Heart right ventricle (tissue), 16 donors: ENCODE data around the gene SIAH3. TPM values are rescaled to one million over a fixed set of nuclear protein-coding genes. Genes with fewer than 3 reads are reported as not detected.

Experiments used
- ATAC-seq, 8 donors: fragments of 200-7000 bp; cut with Tn5 transposase; one replicate each; pipeline ENCODE4 v1.9.1; 2020; ENCODE audit warnings: mild to moderate bottlenecking in 8 of 8, moderate library complexity in 8 of 8, moderate number of reproducible peaks in 1 of 8
- DNase-seq, 2 donors: peaks; one replicate each; pipeline ENCODE4 v3.0.0-alpha.2; 2020
- H3K27ac ChIP-seq, 10 donors: fragments of 200-600 bp; sonication (generic) in 2 of 10; one replicate each; pipeline versions ENCODE4 v1.5.0 to v1.8.0; 2020 to 2022; ENCODE audit warnings: mild to moderate bottlenecking in 3 of 10
- H3K27me3 ChIP-seq, 7 donors: fragments of 200-600 bp; one replicate each; pipeline ENCODE4 v1.8.0; 2021 to 2022; ENCODE audit warnings: mild to moderate bottlenecking in 2 of 7
- H3K36me3 ChIP-seq, 9 donors: fragments of 200-600 bp; sonication (generic) in 1 of 9; one replicate each; pipeline versions ENCODE4 v1.5.0 to v1.8.0; 2020 to 2022; ENCODE audit warnings: mild to moderate bottlenecking in 2 of 9
- H3K4me1 ChIP-seq, 9 donors: fragments of 200-600 bp; sonication (generic) in 1 of 9; one replicate each; pipeline versions ENCODE4 v1.5.0 to v1.8.0; 2020 to 2022; ENCODE audit warnings: mild to moderate bottlenecking in 4 of 9
- H3K4me3 ChIP-seq, 10 donors: fragments of 200-600 bp; sonication (generic) in 2 of 10; one replicate each; pipeline versions ENCODE4 v1.5.0 to v1.8.0; 2020 to 2022; ENCODE audit warnings: mild to moderate bottlenecking in 7 of 10, moderate library complexity in 2 of 10
- H3K9me3 ChIP-seq, 11 donors: fragments of 200-600 bp in 10 of 11; sonication (generic) in 2 of 11; one replicate each; pipeline versions ENCODE4 v1.5.0 to v1.8.0; 2013 to 2022; ENCODE audit warnings: mild to moderate bottlenecking in 2 of 11, control low read depth in 1 of 11, moderate library complexity in 1 of 11
- WGBS, 2 donors: extraction: QIAGEN DNeasy Blood & Tissue Kit; methylation state at CpG; one replicate each; pipeline ENCODE4 v1.1.7; 2013; ENCODE audit warnings: inconsistent platforms in 1 of 2; 5-methylcytosine and 5-hydroxymethylcytosine counted together
- intact Hi-C, 10 donors: fragments of 100-400 bp; cut with DNase I; formaldehyde crosslinking; loops; one replicate each; pipeline versions ENCODE4 v1.11.1 to v1.14.2; 2022
- polyA plus RNA-seq, 2 donors: library from polyadenylated mRNA; stranded (reverse); fragments of 200-250 nt; gene quantifications; one replicate each; pipeline ENCODE4 v1.2.3, GENCODE V29; 2013
- total RNA-seq, 10 donors: library from RNA; stranded (reverse); fragmentation: NEBNext Ultra II Directional in 3 of 10; extraction: Animal tissue kit (Norgen Biotek cat#: 25700) in 3 of 10; gene quantifications; one replicate each; pipeline versions ENCODE4 v1.2.1 to v1.2.4, GENCODE V29; 2021 to 2023
- TF ChIP-seq, protein P1 (sequence below), 9 donors: fragments of 200-600 bp; sonication (generic) in 2 of 9; IDR thresholded peaks; one replicate each; pipeline versions ENCODE4 v1.5.0 to v1.8.0; 2021 to 2022; ENCODE audit warnings: antibody characterized with exemption in 9 of 9, mild to moderate bottlenecking in 5 of 9, moderate library complexity in 1 of 9
- donor health status: Arrhythmogenic right ventricular cardiomyopathy.
- donor health status: ischemic (EF 13 %, LVEDD 7.1; RV severe dilation, severe dysfunction).
- donor health status: healthy with polysubstance abuse.
- donor health status: DM: no; HTN: yes; CAD: no.
- donor health status: DM: no; HTN: no; CAD: no.
- donor health status: ischemic (EF 25% LVEDD 6.9; RV normal size, moderate dysfunction).
- donor health status: ischemic (EF 25% LVEDD 5.7; RV mildly dilated, moderate dysfunction).
- donor health status: healthy.
- donor health status: DM: yes; HTN: yes; CAD: no.
- donor health status: Ischemic cardiomyopathy.
- donor health status: ischemic (EF 35%, LVEDD 5.7; RV mildly dilated, moderate dysfunction).
- donor health status: nonischemic (EF 11% LVEDD 7.7; RV severe dilation, severe dysfunction).
- donor health status: DM: yes; HTN: yes; CAD: no.
- donor health status: PGD.
- donor health status: ischemic (EF 29% LVEDD 5.4; RV normal size, mild dysfunction).
- donor health status: nonischemic (EF 23%, LVEDD 6.1; RV moderate dilation, normal function).

The SIAH3 gene
- total and polyA plus RNA-seq, 12 donors, result under 0.01 to 0.10 (median 0.06) TPM; not detected in 8

DNA sequence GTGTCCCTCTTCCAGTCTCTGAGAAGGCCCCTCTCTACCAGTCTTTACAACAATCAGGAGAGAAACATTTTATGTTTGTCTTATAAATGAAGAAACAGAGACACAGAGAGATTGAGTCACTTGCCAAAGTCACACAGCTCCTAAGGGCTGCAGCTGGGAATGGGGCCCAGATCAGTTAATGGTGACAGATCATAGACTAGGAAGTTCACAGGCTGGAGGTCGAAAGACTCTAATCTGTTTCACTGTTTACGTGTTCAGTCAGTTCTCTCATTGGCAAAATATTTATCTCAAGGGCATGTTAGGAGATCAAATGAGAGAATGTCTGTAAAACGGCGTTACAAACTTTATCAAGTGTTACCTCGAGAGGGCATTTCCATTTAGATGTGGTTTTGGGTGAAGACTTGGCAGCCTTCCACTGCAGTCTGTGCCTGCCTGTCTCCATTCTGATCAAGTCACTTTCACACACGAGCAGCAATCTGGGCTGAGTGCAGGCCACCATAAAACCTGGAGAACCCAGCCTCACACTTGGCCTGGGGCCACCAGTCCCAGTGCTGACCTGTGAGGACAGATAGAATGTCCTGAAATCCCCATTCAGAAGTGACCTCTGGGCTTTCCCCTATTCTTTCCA lies 65.1 kb downstream of the SIAH3 start:
- intact Hi-C loops, result no loop called here
- Histone ChIP-seq H3K4me3 (no peak overlapping the region), H3K36me3 (no peaks in the 10 kb centered on the region), H3K27ac (peak overlapping the region in 1 of 10 donors; percentile 15), H3K4me1 (peaks cover 0 to 10% (median 5%) of the 10 kb centered on the region in 9 donors), H3K9me3 (no peaks in the 10 kb centered on the region), H3K27me3 (no peaks in the 10 kb centered on the region)
- DNase-seq (peak in 1 of 2 donors; percentile 16), ATAC-seq (peak in 5 of 8 donors; percentile 9 to 56 (median 35))
- TF ChIP-seq, protein P1, sequence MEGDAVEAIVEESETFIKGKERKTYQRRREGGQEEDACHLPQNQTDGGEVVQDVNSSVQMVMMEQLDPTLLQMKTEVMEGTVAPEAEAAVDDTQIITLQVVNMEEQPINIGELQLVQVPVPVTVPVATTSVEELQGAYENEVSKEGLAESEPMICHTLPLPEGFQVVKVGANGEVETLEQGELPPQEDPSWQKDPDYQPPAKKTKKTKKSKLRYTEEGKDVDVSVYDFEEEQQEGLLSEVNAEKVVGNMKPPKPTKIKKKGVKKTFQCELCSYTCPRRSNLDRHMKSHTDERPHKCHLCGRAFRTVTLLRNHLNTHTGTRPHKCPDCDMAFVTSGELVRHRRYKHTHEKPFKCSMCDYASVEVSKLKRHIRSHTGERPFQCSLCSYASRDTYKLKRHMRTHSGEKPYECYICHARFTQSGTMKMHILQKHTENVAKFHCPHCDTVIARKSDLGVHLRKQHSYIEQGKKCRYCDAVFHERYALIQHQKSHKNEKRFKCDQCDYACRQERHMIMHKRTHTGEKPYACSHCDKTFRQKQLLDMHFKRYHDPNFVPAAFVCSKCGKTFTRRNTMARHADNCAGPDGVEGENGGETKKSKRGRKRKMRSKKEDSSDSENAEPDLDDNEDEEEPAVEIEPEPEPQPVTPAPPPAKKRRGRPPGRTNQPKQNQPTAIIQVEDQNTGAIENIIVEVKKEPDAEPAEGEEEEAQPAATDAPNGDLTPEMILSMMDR (IDR thresholded peaks at IDR 0.05), result no peak
- 14 to 23% methylated on average over 6 of the region's 6 CpGs for WGBS, 2 donors

DNA sequence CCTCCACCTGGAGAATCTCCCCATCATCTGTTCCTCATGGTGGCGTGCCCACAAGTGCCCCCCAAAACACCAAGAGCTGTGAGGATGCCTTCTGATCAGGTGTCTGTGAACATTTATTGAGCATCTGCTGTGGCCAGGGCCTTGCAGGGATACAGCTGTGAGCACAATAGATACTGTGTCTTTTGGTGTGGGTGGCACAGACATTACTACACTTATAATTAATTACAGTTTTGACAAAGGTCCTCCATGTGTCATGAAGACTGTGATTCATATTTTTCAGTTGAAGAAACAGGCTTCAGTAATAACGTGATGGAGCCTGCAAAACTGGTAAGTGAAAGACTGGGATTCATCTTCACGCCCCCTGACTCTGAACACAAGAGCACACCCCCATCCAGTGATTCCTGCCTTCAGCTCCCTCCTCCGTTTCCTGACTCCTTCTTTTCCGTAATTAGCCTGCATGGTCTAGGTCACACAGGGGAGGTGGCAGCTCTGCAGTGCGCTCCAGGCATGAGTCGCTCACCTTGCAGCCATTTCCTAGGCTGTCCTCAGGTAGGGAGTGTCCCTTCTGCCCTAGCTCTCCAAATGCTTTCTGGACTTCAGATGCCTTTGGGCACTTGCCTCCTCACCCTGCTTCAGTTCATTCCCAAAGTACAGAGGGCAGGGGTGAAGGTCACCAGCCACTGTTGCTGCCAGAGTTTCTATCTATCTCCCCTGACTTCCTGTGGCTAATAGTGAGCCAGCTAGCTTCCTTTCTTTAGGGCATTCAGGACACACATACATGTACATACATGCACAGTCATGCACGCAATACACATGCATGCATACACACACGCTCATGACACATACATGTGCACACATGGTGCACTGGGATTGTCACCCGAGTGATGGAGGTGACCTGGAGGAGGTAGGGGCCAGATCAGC lies 66.5 kb downstream of the SIAH3 start:
- Histone ChIP-seq H3K4me3 (no peak overlapping the region), H3K9me3 (no peaks in the 10 kb centered on the region), H3K27me3 (no peaks in the 10 kb centered on the region), H3K27ac (no peak overlapping the region), H3K4me1 (peaks cover 0 to 14% (median 6%) of the 10 kb centered on the region in 9 donors), H3K36me3 (no peaks in the 10 kb centered on the region)
- intact Hi-C loops, result no loop called here
- DNase-seq, result no peak
- WGBS, 2 donors, result 71 to 72% methylated on average over 10 of the region's 10 CpGs
- ATAC-seq, result no peak
- TF ChIP-seq, protein P1 (IDR thresholded peaks at IDR 0.05), result no peak

DNA sequence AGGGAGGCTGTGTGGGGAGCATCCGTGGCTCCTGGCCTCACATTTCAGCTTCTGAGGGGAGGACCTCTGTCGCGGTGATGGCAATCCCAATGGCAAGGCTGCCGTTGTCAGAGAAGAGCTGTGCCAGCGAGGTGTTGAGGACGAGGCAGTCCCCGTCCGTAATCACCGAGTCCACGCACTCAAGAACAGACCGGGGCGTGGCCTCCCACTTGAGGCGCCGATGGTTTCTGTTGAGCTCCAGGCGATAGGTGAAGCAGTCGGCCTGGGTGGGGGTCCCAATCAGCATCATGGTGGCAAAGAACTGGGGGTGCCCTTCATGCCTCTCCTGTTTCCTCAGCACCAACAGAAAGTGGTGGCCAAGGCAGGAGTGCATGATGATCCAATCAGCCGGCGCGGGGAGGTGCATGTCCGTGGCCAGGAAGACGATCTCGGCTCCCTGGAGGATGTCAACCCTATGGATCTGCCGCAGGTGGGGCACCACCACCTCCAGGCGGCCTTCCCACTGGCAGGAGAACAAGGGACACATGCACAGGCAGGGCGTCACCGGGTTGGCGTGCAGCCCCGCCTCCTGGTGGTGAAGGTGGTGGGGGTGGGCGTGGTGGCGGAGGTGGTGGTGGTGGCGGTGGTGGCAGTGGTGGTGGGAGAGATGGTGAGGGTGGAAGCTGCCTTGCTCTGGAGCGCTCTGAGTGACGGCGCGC lies 68.1 kb downstream of the SIAH3 start:
- ATAC-seq, result no peak
- no peaks in the 10 kb centered on the region for H3K27me3 ChIP-seq
- intact Hi-C loops, result no loop called here
- TF ChIP-seq, protein P1 (IDR thresholded peaks at IDR 0.05), result no peak
- no peaks in the 10 kb centered on the region for H3K36me3 ChIP-seq
- WGBS, 2 donors, result 95 to 98% methylated on average over 35 of the region's 35 CpGs
- no peaks in the 10 kb centered on the region for H3K9me3 ChIP-seq
- no peak overlapping the region for H3K4me3 ChIP-seq
- no peak overlapping the region for H3K27ac ChIP-seq
- no peak for DNase-seq
- H3K4me1 ChIP-seq, result peaks cover 0 to 14% (median 6%) of the 10 kb centered on the region in 9 donors
